Memory B cell (primary cell): ENCODE results near the gene RNF213.

Experiments
- ATAC-seq: fragments of 150-1000 bp; cut with Tn5 transposase; 2 replicates; pipeline ENCODE4 v1.10.0; 2021; ENCODE audit warnings: low read depth, mild to moderate bottlenecking, moderate library complexity
- DNase-seq, 2 donors: peaks; one replicate each; pipeline ENCODE4 v3.0.0; 2022; ENCODE audit warnings: low spot score in 2 of 2
- H3K27ac Mint-ChIP-seq: one replicate; pipeline ENCODE4 v1.8.0; 2022; ENCODE audit warnings: mild to moderate bottlenecking, moderate library complexity, mixed read lengths
- H3K27me3 Mint-ChIP-seq: one replicate; pipeline ENCODE4 v1.8.0; 2022; ENCODE audit warnings: mixed read lengths
- H3K36me3 Mint-ChIP-seq: one replicate; pipeline ENCODE4 v1.8.0; 2022; ENCODE audit warnings: mild to moderate bottlenecking, mixed read lengths
- H3K4me1 Mint-ChIP-seq: one replicate; pipeline ENCODE4 v1.8.0; 2022; ENCODE audit warnings: mixed read lengths
- H3K4me3 Mint-ChIP-seq: one replicate; pipeline ENCODE4 v1.8.0; 2022; ENCODE audit warnings: mild to moderate bottlenecking, moderate library complexity, mixed read lengths
- H3K9me3 Mint-ChIP-seq: one replicate; pipeline ENCODE4 v1.8.0; 2022; ENCODE audit warnings: mixed read lengths

Gene RNF213

DNA sequence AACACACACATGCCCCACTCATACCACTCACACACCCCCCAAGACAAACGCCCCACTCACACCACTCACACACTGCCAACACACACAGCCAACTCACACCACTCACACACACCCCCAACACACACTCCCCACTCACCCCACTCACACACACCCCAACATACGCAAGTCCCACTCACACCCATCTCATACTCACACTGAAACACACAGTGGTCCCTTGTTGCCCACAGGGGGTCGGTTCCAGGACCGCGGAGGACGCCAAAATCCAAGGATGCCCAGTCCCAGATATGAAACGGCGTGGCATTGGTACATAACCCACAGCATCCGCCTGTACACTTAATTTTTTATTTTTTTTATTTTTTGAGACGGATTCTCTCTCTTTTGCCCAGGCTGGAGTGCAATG, 20.9 kb downstream of the RNF213 start:
- Mint-ChIP-seq H3K4me3 (no peak overlapping the region), H3K4me1 (peaks cover 9% of the 10 kb centered on the region), H3K27ac (no peak overlapping the region), H3K36me3 (peaks cover 21% of the 10 kb centered on the region), H3K9me3 (no peaks in the 10 kb centered on the region), H3K27me3 (no peaks in the 10 kb centered on the region)
- DNase-seq (no peak), ATAC-seq (no peak)

DNA sequence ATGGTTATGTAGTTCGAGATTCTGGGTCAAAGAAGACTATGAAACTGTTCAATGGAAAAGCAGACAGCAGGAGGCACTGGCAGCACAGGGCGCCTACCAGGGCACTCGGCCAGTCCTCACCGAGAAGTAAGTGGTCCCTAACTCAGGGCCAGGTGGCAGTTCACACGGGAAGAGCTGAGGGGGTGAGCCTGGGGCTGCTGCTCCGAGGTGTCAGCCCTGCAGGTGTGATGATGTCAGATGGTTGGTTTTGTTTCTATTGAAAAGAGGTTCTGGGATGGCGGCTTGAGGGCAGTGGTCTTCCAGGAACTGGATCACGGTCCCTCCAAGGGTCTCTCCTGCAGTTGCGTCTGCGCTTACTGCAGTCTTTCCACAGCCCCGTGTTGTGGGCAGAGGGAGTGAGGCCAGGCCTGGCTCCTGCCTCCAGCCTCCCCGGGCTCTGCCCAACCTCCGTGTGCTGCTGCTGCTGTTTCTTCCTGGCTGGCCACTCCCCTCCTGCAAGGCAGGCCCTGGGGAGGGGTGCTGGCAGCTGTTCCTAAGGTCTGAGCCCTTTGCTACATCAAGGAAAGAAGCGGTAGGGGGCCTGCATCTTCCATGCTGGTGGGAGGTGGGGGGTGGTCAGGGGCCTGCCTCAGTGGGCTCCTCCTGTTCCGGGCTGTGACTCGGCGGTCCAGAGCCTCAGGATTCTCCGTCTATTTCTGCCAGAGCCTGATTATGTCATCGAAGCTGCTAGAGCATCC, 22.6 kb downstream of the RNF213 start:
- ATAC-seq (no peak), DNase-seq (no peak)
- H3K36me3 Mint-ChIP-seq = peaks cover 23% of the 10 kb centered on the region
- H3K4me3 Mint-ChIP-seq = no peak overlapping the region
- peak overlapping the region; percentile 11 for H3K27ac Mint-ChIP-seq
- H3K9me3 Mint-ChIP-seq = no peaks in the 10 kb centered on the region
- H3K27me3 Mint-ChIP-seq = no peaks in the 10 kb centered on the region
- peaks cover 8% of the 10 kb centered on the region for H3K4me1 Mint-ChIP-seq

DNA sequence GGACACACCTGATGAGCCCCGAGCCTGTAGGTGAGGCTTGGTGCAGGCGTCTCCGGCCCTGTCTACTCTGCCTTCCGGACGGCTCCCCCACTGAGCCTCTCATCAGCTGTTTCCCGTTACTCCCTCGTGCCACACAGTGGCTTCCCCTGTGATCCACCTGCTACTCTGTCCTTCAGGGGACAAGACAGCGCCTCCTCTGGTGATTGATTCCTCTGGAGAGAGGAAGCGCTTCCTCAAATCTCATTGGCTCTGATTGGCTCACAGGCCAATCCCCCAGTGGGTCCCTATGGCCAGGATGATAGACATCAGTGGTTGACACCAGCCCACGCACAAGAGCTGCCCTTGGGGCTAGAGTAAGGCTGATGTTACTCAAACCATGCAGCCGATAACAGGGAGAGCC, 24.0 kb downstream of the RNF213 start:
- Mint-ChIP-seq H3K27ac (no peak overlapping the region), H3K4me1 (peaks cover 8% of the 10 kb centered on the region), H3K27me3 (no peaks in the 10 kb centered on the region), H3K4me3 (no peak overlapping the region), H3K9me3 (no peaks in the 10 kb centered on the region), H3K36me3 (peaks cover 21% of the 10 kb centered on the region)
- DNase-seq = no peak
- ATAC-seq = no peak

DNA sequence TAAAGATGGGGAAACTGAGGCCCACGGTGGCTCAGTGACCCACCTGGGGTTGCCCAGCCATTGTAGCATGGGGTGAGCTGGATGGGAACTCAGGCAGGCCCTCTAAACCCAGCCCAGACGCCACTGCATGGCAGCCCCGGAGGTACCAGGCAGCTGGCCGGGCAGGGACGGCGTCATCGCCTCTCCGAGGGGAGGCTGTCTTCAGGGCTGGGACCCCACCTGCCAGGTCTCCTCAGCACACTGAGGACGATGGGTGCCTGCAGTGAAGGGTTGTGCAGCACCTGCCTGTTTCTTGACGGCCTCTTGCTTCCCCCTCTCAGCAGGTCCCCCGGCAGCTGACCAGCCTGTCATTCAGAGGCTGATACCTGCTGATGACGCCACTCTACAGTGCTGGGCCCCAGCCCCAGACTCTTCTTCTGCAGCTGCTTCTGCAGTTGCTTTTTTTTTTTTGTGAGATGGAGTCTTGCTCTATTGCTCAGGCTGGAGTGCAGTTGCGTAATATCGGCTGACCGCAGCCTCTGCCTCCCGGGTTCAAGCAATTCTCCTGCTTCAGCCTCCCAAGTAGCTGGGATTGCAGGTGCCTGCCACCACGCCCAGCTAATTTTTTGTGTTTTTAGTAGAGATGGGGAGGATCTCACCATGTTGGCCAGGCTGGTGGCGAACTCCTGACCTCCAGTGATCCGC, 24.7 kb downstream of the RNF213 start:
- DNase-seq (no peak), ATAC-seq (no peak)
- Mint-ChIP-seq H3K9me3 (no peaks in the 10 kb centered on the region), H3K27me3 (no peaks in the 10 kb centered on the region), H3K27ac (no peak overlapping the region), H3K36me3 (peaks cover 22% of the 10 kb centered on the region), H3K4me1 (peaks cover 8% of the 10 kb centered on the region), H3K4me3 (no peak overlapping the region)

DNA sequence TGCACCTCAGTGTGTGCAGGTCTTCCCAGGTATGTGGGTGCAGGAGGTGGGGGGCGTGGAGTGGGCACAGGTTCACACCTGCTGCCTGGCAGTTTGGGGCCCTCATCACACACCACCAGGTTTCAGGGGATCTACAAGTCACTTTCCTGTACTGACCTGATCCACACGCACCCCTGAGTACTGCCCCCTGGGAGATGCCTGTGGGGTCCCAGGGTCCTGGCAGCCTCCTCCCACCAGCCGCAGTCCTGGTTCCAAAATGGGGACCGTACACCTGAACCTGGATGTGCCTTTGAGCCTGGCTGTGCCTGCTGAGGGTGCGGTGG, 25.9 kb downstream of the RNF213 start:
- Mint-ChIP-seq H3K4me1 (peaks cover 3% of the 10 kb centered on the region), H3K36me3 (peaks cover 14% of the 10 kb centered on the region), H3K27me3 (no peaks in the 10 kb centered on the region), H3K4me3 (no peak overlapping the region), H3K9me3 (no peaks in the 10 kb centered on the region), H3K27ac (no peak overlapping the region)
- ATAC-seq (no peak), DNase-seq (no peak)

DNA sequence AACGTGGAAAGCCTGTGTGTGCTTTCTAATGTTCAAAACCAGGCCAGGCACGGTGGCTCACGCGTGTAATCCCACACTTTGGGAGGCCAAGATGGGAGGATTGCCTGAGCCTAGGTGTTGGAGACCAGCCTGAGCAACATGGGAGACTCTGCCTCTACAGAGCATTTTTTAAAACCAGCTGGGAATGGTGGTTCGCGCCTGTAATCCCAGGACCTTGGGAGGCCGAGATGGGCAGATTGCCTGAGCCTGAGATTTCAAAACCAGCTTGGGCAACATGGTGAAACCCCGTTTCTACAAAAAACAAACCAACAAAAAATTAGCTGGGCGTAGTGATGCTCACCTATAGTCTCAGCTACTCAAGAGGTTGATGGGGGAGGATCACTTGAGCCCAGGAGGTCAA, 26.4 kb downstream of the RNF213 start:
- Mint-ChIP-seq H3K27ac (no peak overlapping the region), H3K27me3 (no peaks in the 10 kb centered on the region), H3K36me3 (peaks cover 14% of the 10 kb centered on the region), H3K4me3 (no peak overlapping the region), H3K4me1 (peaks cover 2% of the 10 kb centered on the region), H3K9me3 (no peaks in the 10 kb centered on the region)
- no peak for DNase-seq
- ATAC-seq = no peak

DNA sequence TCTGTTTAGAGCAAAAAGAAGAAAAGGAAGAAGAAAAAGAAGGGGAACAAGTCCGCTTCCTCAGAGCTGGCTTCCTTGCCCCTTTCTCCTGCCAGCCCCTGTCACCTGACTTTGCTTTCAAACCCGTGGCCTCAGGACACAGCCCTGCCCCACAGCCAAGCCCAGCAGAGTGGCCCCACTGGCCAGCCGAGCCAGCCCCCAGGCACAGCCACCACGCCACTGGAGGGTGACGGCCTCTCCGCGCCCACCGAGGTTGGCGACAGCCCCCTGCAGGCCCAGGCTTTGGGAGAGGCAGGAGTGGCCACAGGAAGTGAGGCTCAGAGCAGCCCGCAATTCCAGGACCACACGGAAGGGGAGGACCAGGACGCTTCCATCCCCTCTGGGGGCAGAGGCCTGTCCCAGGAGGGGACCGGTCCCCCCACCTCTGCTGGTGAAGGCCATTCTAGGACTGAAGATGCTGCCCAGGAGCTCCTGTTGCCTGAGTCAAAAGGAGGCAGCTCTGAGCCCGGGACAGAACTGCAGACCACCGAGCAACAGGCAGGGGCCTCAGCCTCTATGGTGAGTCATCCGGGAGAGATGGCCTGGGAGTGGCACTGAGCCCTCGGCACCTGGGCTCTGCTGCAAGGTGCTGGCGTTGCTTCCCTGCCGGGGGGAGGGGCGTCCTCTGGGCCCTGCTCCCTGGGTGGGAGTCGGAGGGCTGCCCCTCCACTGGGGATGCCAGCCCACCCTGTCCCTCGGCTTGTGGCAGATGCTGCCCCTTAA, 27.3 kb downstream of the RNF213 start:
- peak overlapping the region; percentile 46 for H3K27ac Mint-ChIP-seq
- peaks cover 14% of the 10 kb centered on the region for H3K36me3 Mint-ChIP-seq
- H3K4me1 Mint-ChIP-seq = no peaks in the 10 kb centered on the region
- H3K4me3 Mint-ChIP-seq = no peak overlapping the region
- H3K27me3 Mint-ChIP-seq = no peaks in the 10 kb centered on the region
- H3K9me3 Mint-ChIP-seq = no peaks in the 10 kb centered on the region
- ATAC-seq = no peak
- no peak for DNase-seq

DNA sequence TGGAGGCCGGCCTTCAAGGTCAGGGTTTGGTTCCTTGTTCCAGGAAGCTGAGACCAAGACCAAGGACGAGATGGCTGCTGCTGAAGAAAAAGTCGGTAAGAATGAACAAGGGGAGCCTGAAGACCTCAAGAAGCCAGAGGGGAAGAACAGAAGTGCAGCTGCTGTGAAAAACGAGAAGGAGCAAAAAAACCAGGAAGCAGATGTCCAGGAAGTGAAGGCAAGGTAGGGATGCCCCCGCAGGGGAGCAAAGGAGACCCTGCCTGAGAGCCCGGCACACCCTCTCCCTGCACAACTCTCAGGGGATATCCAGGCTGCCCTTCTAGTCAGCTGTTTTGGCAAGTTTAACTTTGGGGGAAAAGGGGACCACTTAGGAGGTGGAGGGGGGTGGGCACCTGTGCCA, 29.0 kb downstream of the RNF213 start:
- Mint-ChIP-seq H3K9me3 (no peaks in the 10 kb centered on the region), H3K27ac (peak overlapping the region; percentile 45), H3K36me3 (peaks cover 17% of the 10 kb centered on the region), H3K27me3 (no peaks in the 10 kb centered on the region), H3K4me3 (no peak overlapping the region), H3K4me1 (no peaks in the 10 kb centered on the region)
- ATAC-seq = no peak
- no peak for DNase-seq

DNA sequence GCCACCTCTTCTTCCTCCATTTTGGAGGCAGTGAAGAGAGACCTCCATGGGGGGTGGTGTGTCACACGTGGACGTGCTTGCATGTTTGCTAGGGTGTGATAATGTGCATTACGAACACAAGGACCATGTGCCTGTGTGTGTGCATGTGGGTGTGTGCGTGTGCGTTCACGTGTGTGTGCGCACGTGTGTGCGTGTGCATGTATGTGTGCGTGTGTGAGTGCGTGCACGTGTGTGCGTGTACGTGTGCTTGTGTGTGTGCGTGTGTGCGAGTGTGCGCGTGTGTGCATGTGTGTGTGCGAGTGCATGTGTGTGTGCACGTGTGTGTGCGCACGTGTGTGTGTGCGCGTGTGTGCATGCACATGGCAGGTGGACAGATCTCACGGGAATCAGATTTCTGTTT, 29.5 kb downstream of the RNF213 start:
- ATAC-seq = no peak
- Mint-ChIP-seq H3K27ac (no peak overlapping the region), H3K36me3 (peaks cover 21% of the 10 kb centered on the region), H3K27me3 (no peaks in the 10 kb centered on the region), H3K4me3 (no peak overlapping the region), H3K4me1 (no peaks in the 10 kb centered on the region), H3K9me3 (no peaks in the 10 kb centered on the region)
- DNase-seq = no peak

DNA sequence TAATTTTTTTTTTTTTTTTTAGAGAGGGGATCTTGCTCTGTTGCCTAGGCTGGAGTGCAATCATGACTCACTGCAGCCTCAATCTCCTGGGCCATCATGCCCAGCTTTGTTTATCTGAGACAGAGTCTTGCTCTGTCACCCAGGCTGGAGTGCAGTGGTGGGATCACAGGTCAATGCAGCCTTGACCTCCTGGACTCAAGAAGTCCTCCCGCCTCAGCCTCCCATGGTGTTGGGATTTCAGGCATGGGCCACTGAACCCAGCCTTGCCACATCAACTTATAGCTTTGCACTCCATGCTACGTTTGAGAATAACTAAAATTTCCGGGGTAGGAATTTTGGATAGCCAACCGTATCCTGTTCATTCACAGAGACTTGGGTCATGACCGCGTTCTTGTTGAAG, 30.6 kb downstream of the RNF213 start:
- H3K27me3 Mint-ChIP-seq = no peaks in the 10 kb centered on the region
- ATAC-seq (no peak), DNase-seq (no peak)
- no peaks in the 10 kb centered on the region for H3K9me3 Mint-ChIP-seq
- H3K36me3 Mint-ChIP-seq = peaks cover 25% of the 10 kb centered on the region
- no peaks in the 10 kb centered on the region for H3K4me1 Mint-ChIP-seq
- H3K4me3 Mint-ChIP-seq = no peak overlapping the region
- H3K27ac Mint-ChIP-seq = no peak overlapping the region

DNA sequence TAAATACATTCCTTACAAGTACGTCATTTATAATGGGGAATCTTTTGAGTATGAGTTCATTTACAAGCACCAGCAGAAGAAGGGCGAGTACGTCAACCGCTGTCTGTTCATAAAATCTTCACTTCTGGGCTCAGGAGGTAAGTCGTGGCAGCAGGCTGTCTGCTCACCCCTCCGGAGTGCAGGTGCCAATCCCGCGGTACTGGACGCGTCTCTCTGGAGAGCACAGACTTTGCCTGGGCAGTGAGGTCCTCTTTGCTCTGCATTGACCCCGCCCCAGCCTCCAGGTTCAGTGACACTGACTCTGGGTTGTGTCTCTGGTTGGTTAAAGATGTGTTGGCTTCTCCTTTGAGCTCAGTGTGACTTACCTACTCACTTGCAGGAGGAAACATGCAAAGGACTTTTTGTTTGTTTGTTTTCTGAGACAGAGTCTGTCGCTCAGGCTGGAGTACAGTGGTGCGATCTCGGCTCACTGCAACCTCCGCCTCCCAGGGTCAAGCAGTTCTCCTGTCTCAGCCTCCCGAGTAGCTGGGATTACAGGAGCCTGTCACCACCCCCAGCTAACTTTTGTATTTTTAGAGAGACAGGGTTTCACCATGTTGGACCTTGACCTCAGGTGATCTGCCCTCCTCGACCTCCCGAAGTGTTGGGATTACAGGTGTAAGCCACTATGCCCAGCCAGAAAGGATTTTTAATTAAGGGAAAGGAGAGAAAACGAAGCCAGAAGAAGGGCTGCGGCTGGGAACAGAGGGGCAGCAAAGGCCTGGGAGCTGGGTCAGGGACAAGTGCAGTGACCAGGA, 31.2 kb downstream of the RNF213 start:
- Mint-ChIP-seq H3K27me3 (no peaks in the 10 kb centered on the region), H3K9me3 (no peaks in the 10 kb centered on the region), H3K4me1 (no peaks in the 10 kb centered on the region), H3K36me3 (peaks cover 32% of the 10 kb centered on the region), H3K4me3 (no peak overlapping the region), H3K27ac (no peak overlapping the region)
- ATAC-seq (no peak), DNase-seq (no peak)

DNA sequence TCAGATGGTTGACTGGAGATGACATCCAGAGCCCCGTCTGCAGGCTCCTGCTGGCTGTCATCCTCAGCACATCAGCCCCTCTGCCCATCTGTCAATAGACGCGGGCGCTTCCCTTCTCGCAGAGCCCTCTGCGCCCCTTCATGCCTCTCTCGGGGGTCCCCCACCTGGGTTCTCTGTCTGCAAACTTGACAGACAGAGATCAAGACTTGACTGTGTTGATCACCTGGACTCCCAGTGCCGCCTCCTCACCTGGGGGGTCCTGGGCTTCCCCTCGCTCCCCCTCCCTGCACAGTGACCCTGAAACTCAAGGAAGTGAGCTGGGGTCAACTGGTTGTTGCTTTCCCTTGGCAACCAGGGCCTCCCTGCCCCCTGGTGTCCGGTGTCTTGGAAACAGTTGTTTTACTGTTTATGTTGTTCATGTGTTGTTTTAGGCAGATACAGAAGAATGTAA, 31.9 kb downstream of the RNF213 start:
- ATAC-seq (no peak), DNase-seq (no peak)
- Mint-ChIP-seq H3K9me3 (no peaks in the 10 kb centered on the region), H3K4me3 (no peak overlapping the region), H3K4me1 (no peaks in the 10 kb centered on the region), H3K27me3 (no peaks in the 10 kb centered on the region), H3K27ac (no peak overlapping the region), H3K36me3 (peaks cover 31% of the 10 kb centered on the region)

DNA sequence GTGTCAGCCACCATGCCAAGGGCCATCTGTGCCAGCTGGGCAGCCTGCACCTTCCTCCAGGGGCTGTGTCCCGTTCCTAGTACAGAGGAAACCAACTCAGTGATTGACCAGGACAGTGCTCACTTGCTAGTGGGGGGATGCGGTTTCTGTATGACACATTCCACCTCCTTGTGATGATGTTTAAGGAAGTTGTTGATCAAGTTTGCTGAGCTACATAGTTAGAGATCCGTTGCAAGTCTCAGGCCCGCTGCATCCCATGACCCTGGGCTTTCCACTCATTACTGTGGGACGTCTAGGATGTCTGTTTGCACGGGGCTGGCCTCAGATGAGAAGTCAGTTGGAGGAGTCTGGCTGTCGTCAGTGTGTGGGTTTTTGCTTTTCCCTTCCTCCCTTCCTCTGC, 33.6 kb downstream of the RNF213 start:
- no peak for DNase-seq
- H3K27ac Mint-ChIP-seq = no peak overlapping the region
- H3K36me3 Mint-ChIP-seq = peaks cover 38% of the 10 kb centered on the region
- H3K9me3 Mint-ChIP-seq = no peaks in the 10 kb centered on the region
- no peaks in the 10 kb centered on the region for H3K27me3 Mint-ChIP-seq
- H3K4me1 Mint-ChIP-seq = no peaks in the 10 kb centered on the region
- no peak overlapping the region for H3K4me3 Mint-ChIP-seq
- no peak for ATAC-seq

DNA sequence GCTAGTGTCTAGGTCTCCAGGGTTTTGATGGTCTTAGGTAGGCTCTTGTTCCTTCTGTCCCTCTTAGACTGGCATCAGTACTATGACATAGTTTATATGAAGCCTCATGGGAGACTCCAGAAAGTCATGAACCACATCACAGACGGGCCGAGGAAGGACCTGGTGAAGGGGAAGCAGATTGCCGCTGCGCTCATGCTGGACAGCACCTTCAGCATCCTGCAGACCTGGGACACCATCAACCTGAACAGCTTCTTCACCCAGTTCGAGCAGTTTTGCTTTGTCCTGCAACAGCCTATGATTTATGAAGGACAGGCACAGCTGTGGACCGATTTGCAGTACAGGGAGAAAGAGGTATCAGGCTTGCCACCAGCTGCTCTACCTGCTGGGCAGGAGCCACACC, 34.0 kb downstream of the RNF213 start:
- Mint-ChIP-seq H3K4me3 (no peak overlapping the region), H3K4me1 (no peaks in the 10 kb centered on the region), H3K27ac (no peak overlapping the region), H3K9me3 (peaks cover 2% of the 10 kb centered on the region), H3K27me3 (no peaks in the 10 kb centered on the region), H3K36me3 (peaks cover 38% of the 10 kb centered on the region)
- ATAC-seq (no peak), DNase-seq (no peak)
